ENCODE data around the gene ARRB1. TPM values are rescaled to one million over a fixed set of nuclear protein-coding genes. Genes with fewer than 3 reads are reported as not detected.
A peak's percentile ranks its signal among the peaks of the same experiment; 100 is the strongest.

Gene ARRB1
- total RNA-seq, 4 donors from 2014 or later = 34.7 to 75.0 (median 58.1) TPM

- no peak for DNase-seq (ENCODE audit: low spot score)
- no peak for ATAC-seq (ENCODE audit: low FRiP score)
- TF ChIP-seq CTCF (IDR thresholded peaks at IDR 0.05) = no peak
Observed at GRCh38 chr11:75352588-75353206, 1.2 kb upstream of the ARRB1 start.

- peak; percentile 44 for DNase-seq (ENCODE audit: low spot score)
- ATAC-seq (ENCODE audit: low FRiP score) = peak; percentile 62
- TF ChIP-seq CTCF (IDR thresholded peaks at IDR 0.05) = no peak
Observed at GRCh38 chr11:75351791-75352587, 528 bp upstream of the ARRB1 start.

GRCh38 chr11:75350743-75351540 is 519 bp downstream of the ARRB1 start:
- peak; percentile 38 for ATAC-seq (ENCODE audit: low FRiP score)
- DNase-seq (ENCODE audit: low spot score) = no peak
- TF ChIP-seq CTCF (IDR thresholded peaks at IDR 0.05) = no peak

- TF ChIP-seq CTCF (IDR thresholded peaks at IDR 0.05) = no peak
- ATAC-seq (ENCODE audit: low FRiP score) (no peak), DNase-seq (ENCODE audit: low spot score) (no peak)
Observed at GRCh38 chr11:75350122-75350742, 1.2 kb downstream of the ARRB1 start.

- ATAC-seq (ENCODE audit: low FRiP score) (no peak), DNase-seq (ENCODE audit: low spot score) (no peak)
- no peak for TF ChIP-seq CTCF (IDR thresholded peaks at IDR 0.05)
Observed at GRCh38 chr11:75349521-75350116, 1.8 kb downstream of the ARRB1 start.

- DNase-seq (ENCODE audit: low spot score) (no peak), ATAC-seq (ENCODE audit: low FRiP score) (peak; percentile 34)
- TF ChIP-seq CTCF (IDR thresholded peaks at IDR 0.05) = no peak
Observed at GRCh38 chr11:75347781-75348566, 3.5 kb downstream of the ARRB1 start.

All from omental fat pad (tissue), 4 donors.